K562 (cell line): ENCODE data around the gene LYZL4. TPM values are rescaled to one million over a fixed set of nuclear protein-coding genes. Genes with fewer than 3 reads are reported as not detected.

Source experiments
- ATAC-seq: fragments of 200-7000 bp; cut with Tn5 transposase; 3 replicates; pipeline ENCODE4 v1.9.1; 2020; ENCODE audit warnings: moderate library complexity
- BruUV-seq: library from RNA; stranded (reverse); fragments of 400-500 nt; replicated peaks from 2 replicates; lab custom pipeline; 2021; lab: Mats Ljungman, UMichigan
- CTCF ChIA-PET: fragments of 300-600 bp; formaldehyde crosslinking; extraction: SDS; loops from one replicate; lab custom pipeline; 2021; ENCODE audit warnings: low intra/inter-chr PET ratio; lab: Yijun Ruan, JAX
- POLR2A ChIA-PET: fragments of 300-600, 350-650 bp; sonication (Branson Sonifier 250); formaldehyde crosslinking; extraction: SDS; loops from one replicate; lab custom pipeline; 2021; ENCODE audit warnings: antibody characterized with exemption, inconsistent platforms; lab: Yijun Ruan, JAX
- DNase-seq, 4 experiments: peaks; one replicate each; pipeline versions ENCODE4 v3.0.0 to v3.0.0-alpha.2; 2011 to 2018; ENCODE audit warnings: low spot score in 3 of 4, mixed read lengths in 3 of 4; ENCODE audit errors: extremely low read depth in 1 of 4
- FAIRE-seq: peaks from 2 replicates; lab custom pipeline; 2011; peaks lifted over from hg19 to GRCh38; lab: Jason Lieb, UNC
- H2AFZ ChIP-seq: 2 replicates; pipeline ENCODE4 v1.6.0; 2011; ENCODE audit warnings: low read depth, low read length, control low read depth, inconsistent platforms
- H3K27ac ChIP-seq: fragments of 200-600 bp; 3 replicates; pipeline ENCODE4 v1.8.0; 2011; ENCODE audit warnings: low read depth, mild to moderate bottlenecking, control low read depth, inconsistent platforms, low read length, moderate library complexity, mixed read lengths; ENCODE audit errors: extremely low read depth
- H3K27me3 ChIP-seq, 2 experiments: fragments of 300-600 bp in 1 of 2; 2 replicates in 1 of 2; 3 replicates in 1 of 2; pipeline versions ENCODE4 v1.6.0 to v1.8.0; 2011; ENCODE audit warnings: inconsistent platforms in 2 of 2, low read length in 2 of 2, mild to moderate bottlenecking in 1 of 2, mixed read lengths in 1 of 2, moderate library complexity in 1 of 2; ENCODE audit not compliant: control insufficient read depth in 2 of 2, insufficient read depth in 2 of 2
- H3K36me3 ChIP-seq: fragments of 300-600 bp; 3 replicates; pipeline ENCODE4 v1.8.0; 2011; ENCODE audit warnings: mild to moderate bottlenecking, low read length, inconsistent platforms; ENCODE audit not compliant: control insufficient read depth, insufficient read depth
- H3K4me1 ChIP-seq, 2 experiments: fragments of 200-600 bp in 1 of 2; replicated peaks in 1 of 2; 2 replicates in 1 of 2; 3 replicates in 1 of 2; pipeline versions ENCODE4 v1.5.1 to v1.8.0; 2011; ENCODE audit warnings: inconsistent platforms in 2 of 2, low read length in 2 of 2, mild to moderate bottlenecking in 1 of 2, mixed read lengths in 1 of 2, moderate library complexity in 1 of 2; ENCODE audit not compliant: control insufficient read depth in 2 of 2, insufficient read depth in 2 of 2
- H3K4me2 ChIP-seq: 2 replicates; pipeline ENCODE4 v1.6.1; 2011; ENCODE audit warnings: low read length, control low read depth, inconsistent platforms, mixed read lengths; ENCODE audit not compliant: insufficient read depth
- H3K4me3 ChIP-seq: fragments of 200-600 bp; sonication (generic), shearing (Covaris generic); 2 replicates; pipeline ENCODE4 v1.5.1; 2016; ENCODE audit warnings: control low read depth, inconsistent platforms
- H3K79me2 ChIP-seq: fragments of 200-600 bp; 3 replicates; pipeline ENCODE4 v1.8.0; 2011; ENCODE audit warnings: low read length, inconsistent platforms; ENCODE audit not compliant: control insufficient read depth, insufficient read depth
- H3K9ac ChIP-seq, 2 experiments: 2 replicates each; pipeline versions ENCODE4 v1.6.0 to v1.6.1; 2011; ENCODE audit warnings: low read depth in 2 of 2, low read length in 2 of 2, control low read depth in 1 of 2, inconsistent platforms in 1 of 2, mild to moderate bottlenecking in 1 of 2, mixed read lengths in 1 of 2; ENCODE audit not compliant: insufficient read depth in 1 of 2
- H3K9me1 ChIP-seq: one replicate; pipeline ENCODE4 v1.6.0; 2011; ENCODE audit warnings: inconsistent platforms, mild to moderate bottlenecking, low read length, moderate library complexity; ENCODE audit not compliant: control insufficient read depth, insufficient read depth
- H3K9me3 ChIP-seq: replicated peaks from 2 replicates; pipeline ENCODE4 v1.5.1; 2011; ENCODE audit warnings: low read depth, low read length, inconsistent platforms; ENCODE audit not compliant: control insufficient read depth, insufficient read depth
- H4K20me1 ChIP-seq: replicated peaks from 2 replicates; pipeline ENCODE4 v1.6.1; 2011; ENCODE audit warnings: low read length, inconsistent platforms, mixed read lengths; ENCODE audit not compliant: control insufficient read depth, insufficient read depth
- AFF4 ChIP-seq: sonication (generic); formaldehyde crosslinking; IDR thresholded peaks from 2 replicates; pipeline ENCODE4 v1.8.0; 2023; ENCODE audit warnings: mild to moderate bottlenecking, missing genetic modification reagents
- CTBP1 ChIP-seq: fragments of 450-650 bp; IDR thresholded peaks from 2 replicates; pipeline ENCODE4 v1.6.1; 2016; ENCODE audit warnings: borderline replicate concordance
- HDGF ChIP-seq: fragments of 450-650 bp; IDR thresholded peaks from 2 replicates; pipeline ENCODE4 v1.6.1; 2016
- MAFK ChIP-seq: IDR thresholded peaks from 2 replicates; pipeline ENCODE4 v1.6.1; 2011; ENCODE audit warnings: low read length, improper control_type of control experiment
- MBD1 ChIP-seq: fragments of 250-450 bp; sonication (Bioruptor Pico); IDR thresholded peaks from 2 replicates; pipeline ENCODE4 v1.8.0; 2022; ENCODE audit warnings: inconsistent platforms
- SETDB1 ChIP-seq: IDR thresholded peaks from one replicate; pipeline ENCODE4 v1.6.1; 2012; ENCODE audit warnings: low read length, control low read depth, inconsistent platforms
- ZNF263 ChIP-seq: sonication (generic); formaldehyde crosslinking; IDR thresholded peaks from 2 replicates; pipeline ENCODE4 v1.8.0; 2022; ENCODE audit warnings: mild to moderate bottlenecking, missing genetic modification reagents, borderline replicate concordance
- ZNF41 ChIP-seq: fragments of 250-450 bp; sonication (Bioruptor Pico); conservative IDR thresholded peaks from 2 replicates; pipeline ENCODE4 v1.4.0; 2020; ENCODE audit warnings: mild to moderate bottlenecking
- in situ Hi-C: fragments of 300-500 bp; cut with MboI; formaldehyde crosslinking; loops from 4 replicates; pipeline ENCODE4 v1.15.0; 2018; ENCODE audit warnings: inconsistent platforms, mixed read lengths
- intact Hi-C: fragments of 100-400 bp; cut with micrococcal nuclease; formaldehyde crosslinking; loops from 2 replicates; pipeline ENCODE4 v1.14.2; 2022
- polyA plus RNA-seq, 8 experiments: library from polyadenylated mRNA; depleted of rRNA in 4 of 8; stranded (reverse) in 5 of 8; unstranded in 3 of 8; fragments of >200 nt; fragmentation: Nextera tagmentation in 2 of 8; fragmentation: Illumina TruSeq in 1 of 8; extraction: Ambion mirVana in 2 of 8; extraction: Trizol in 1 of 8; gene quantifications; 2 replicates each; pipeline versions ENCODE4 v1.2.1 to v1.2.3, GENCODE V29; 2011 to 2014; ENCODE audit warnings: inconsistent platforms in 1 of 8, missing spikeins in 1 of 8
- total RNA-seq, 7 experiments: library from RNA; depleted of rRNA in 6 of 7; stranded (reverse); fragments of >200 nt in 6 of 7; fragmentation: Illumina TruSeq in 2 of 7; extraction: Trizol in 2 of 7; gene quantifications; 2 replicates each; pipeline versions ENCODE4 v1.2.1 to v1.2.3, GENCODE V29; 2011 to 2021; ENCODE audit warnings: low replicate concordance in 1 of 7

The LYZL4 gene
- total and polyA plus RNA-seq, 9 of the 15 experiments (the other 6 are each of a cell fraction or from before 2014, with no cell fraction given), result not detected

- TF ChIP-seq AFF4 (no peak), MAFK (no peak), SETDB1 (no peak), CTBP1 (no peak)
Observed at GRCh38 chr3:42410370-42411131, at the start of gene LYZL4 (continued).

GRCh38 chr3:42459151-42459550, 48.7 kb upstream of the LYZL4 start:
- Histone ChIP-seq H3K27me3 (no peaks in the 10 kb centered on the region), H3K9me1 (no peaks in the 10 kb centered on the region), H3K4me3 (no peak overlapping the region), H4K20me1 (no peaks in the 10 kb centered on the region), H2AFZ (no peak overlapping the region), H3K27ac (no peak overlapping the region), H3K9ac (no peak overlapping the region), H3K4me1 (no peaks in the 10 kb centered on the region), H3K4me2 (no peak overlapping the region), H3K79me2 (no peaks in the 10 kb centered on the region), H3K9me3 (no peaks in the 10 kb centered on the region), H3K36me3 (no peaks in the 10 kb centered on the region)
- in situ Hi-C loops, result no loop called here
- FAIRE-seq (no peak), ATAC-seq (no peak), DNase-seq (no peak)
- intact Hi-C loops, result no loop called here
- ChIA-PET CTCF (no interaction called here), POLR2A (no interaction called here)
- no TSS peak for BruUV-seq
- no peak for TF ChIP-seq MBD1 (CRISPR knock-in tag)
- TF ChIP-seq HDGF, result no peak
- TF ChIP-seq ZNF41 (CRISPR knock-in tag), result no peak
- no peak for TF ChIP-seq ZNF263 (CRISPR knock-in tag)
